ENCODE results near the gene PTPRN2. TPM values are rescaled to one million over a fixed set of nuclear protein-coding genes. Genes with fewer than 3 reads are reported as not detected.

PTPRN2 gene
- total and polyA plus RNA-seq, 2 of the 8 experiments (the other 6 are each of a cell fraction or from before 2014, with no cell fraction given): 2.6 to 4.5 TPM

DNA sequence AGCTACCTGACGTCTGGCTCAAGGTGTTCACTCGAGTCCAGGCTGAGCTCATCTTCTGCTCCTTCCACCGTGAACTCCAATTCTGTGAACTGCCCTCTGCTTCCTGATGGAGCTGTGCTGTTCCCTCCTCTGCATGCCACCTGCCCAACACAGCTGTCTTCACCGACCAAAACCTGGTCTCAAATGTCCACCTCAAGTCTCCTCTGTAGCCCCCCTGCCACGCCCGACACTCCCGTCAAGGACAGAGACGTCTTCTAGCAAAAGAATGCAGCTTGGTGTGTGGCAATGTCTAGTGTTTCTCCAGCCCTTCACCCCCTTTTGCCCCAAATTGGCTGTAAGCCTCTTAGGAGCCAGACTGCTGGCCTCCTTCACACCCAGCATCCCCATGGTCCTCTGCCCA lies 945.8 kb downstream of the PTPRN2 start (continued):
- TF ChIP-seq, protein P1, sequence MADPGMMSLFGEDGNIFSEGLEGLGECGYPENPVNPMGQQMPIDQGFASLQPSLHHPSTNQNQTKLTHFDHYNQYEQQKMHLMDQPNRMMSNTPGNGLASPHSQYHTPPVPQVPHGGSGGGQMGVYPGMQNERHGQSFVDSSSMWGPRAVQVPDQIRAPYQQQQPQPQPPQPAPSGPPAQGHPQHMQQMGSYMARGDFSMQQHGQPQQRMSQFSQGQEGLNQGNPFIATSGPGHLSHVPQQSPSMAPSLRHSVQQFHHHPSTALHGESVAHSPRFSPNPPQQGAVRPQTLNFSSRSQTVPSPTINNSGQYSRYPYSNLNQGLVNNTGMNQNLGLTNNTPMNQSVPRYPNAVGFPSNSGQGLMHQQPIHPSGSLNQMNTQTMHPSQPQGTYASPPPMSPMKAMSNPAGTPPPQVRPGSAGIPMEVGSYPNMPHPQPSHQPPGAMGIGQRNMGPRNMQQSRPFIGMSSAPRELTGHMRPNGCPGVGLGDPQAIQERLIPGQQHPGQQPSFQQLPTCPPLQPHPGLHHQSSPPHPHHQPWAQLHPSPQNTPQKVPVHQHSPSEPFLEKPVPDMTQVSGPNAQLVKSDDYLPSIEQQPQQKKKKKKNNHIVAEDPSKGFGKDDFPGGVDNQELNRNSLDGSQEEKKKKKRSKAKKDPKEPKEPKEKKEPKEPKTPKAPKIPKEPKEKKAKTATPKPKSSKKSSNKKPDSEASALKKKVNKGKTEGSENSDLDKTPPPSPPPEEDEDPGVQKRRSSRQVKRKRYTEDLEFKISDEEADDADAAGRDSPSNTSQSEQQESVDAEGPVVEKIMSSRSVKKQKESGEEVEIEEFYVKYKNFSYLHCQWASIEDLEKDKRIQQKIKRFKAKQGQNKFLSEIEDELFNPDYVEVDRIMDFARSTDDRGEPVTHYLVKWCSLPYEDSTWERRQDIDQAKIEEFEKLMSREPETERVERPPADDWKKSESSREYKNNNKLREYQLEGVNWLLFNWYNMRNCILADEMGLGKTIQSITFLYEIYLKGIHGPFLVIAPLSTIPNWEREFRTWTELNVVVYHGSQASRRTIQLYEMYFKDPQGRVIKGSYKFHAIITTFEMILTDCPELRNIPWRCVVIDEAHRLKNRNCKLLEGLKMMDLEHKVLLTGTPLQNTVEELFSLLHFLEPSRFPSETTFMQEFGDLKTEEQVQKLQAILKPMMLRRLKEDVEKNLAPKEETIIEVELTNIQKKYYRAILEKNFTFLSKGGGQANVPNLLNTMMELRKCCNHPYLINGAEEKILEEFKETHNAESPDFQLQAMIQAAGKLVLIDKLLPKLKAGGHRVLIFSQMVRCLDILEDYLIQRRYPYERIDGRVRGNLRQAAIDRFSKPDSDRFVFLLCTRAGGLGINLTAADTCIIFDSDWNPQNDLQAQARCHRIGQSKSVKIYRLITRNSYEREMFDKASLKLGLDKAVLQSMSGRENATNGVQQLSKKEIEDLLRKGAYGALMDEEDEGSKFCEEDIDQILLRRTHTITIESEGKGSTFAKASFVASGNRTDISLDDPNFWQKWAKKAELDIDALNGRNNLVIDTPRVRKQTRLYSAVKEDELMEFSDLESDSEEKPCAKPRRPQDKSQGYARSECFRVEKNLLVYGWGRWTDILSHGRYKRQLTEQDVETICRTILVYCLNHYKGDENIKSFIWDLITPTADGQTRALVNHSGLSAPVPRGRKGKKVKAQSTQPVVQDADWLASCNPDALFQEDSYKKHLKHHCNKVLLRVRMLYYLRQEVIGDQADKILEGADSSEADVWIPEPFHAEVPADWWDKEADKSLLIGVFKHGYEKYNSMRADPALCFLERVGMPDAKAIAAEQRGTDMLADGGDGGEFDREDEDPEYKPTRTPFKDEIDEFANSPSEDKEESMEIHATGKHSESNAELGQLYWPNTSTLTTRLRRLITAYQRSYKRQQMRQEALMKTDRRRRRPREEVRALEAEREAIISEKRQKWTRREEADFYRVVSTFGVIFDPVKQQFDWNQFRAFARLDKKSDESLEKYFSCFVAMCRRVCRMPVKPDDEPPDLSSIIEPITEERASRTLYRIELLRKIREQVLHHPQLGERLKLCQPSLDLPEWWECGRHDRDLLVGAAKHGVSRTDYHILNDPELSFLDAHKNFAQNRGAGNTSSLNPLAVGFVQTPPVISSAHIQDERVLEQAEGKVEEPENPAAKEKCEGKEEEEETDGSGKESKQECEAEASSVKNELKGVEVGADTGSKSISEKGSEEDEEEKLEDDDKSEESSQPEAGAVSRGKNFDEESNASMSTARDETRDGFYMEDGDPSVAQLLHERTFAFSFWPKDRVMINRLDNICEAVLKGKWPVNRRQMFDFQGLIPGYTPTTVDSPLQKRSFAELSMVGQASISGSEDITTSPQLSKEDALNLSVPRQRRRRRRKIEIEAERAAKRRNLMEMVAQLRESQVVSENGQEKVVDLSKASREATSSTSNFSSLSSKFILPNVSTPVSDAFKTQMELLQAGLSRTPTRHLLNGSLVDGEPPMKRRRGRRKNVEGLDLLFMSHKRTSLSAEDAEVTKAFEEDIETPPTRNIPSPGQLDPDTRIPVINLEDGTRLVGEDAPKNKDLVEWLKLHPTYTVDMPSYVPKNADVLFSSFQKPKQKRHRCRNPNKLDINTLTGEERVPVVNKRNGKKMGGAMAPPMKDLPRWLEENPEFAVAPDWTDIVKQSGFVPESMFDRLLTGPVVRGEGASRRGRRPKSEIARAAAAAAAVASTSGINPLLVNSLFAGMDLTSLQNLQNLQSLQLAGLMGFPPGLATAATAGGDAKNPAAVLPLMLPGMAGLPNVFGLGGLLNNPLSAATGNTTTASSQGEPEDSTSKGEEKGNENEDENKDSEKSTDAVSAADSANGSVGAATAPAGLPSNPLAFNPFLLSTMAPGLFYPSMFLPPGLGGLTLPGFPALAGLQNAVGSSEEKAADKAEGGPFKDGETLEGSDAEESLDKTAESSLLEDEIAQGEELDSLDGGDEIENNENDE (IDR thresholded peaks at IDR 0.05; ENCODE audit: insufficient replicate concordance, low read length): no peak
- no peak for TF ChIP-seq TEAD4 (IDR thresholded peaks at IDR 0.05; ENCODE audit: low read depth, low read length)
- no peak for TF ChIP-seq SIRT6 (IDR thresholded peaks at IDR 0.05; ENCODE audit: low read length)

Data from H1 (cell line).